ENCODE results near the gene SLC7A14.

SLC7A14 gene

GRCh38 chr3:170632780-170633179 is 46.9 kb upstream of the SLC7A14 start:
- no peaks in the 10 kb centered on the region for H3K4me1 ChIP-seq (ENCODE audit: insufficient read depth, poor library complexity, severe bottlenecking)
- ATAC-seq (ENCODE audit: low read depth) (0 out of 3 replicates have a peak, but pooled peaks have one; percentile 25), DNase-seq (ENCODE audit: low spot score) (no peak)
- no peaks in the 10 kb centered on the region for H3K27me3 ChIP-seq (ENCODE audit: insufficient read depth, poor library complexity, severe bottlenecking)
- H3K27ac ChIP-seq (ENCODE audit: poor library complexity, severe bottlenecking): no peak overlapping the region
- no peak overlapping the region for H3K4me3 ChIP-seq (ENCODE audit: severe bottlenecking)
- H3K9me3 ChIP-seq (ENCODE audit: severe bottlenecking): no peaks in the 10 kb centered on the region
- no peaks in the 10 kb centered on the region for H3K36me3 ChIP-seq (ENCODE audit: low read depth)
- no peak for TF ChIP-seq CTCF (IDR thresholded peaks at IDR 0.05; ENCODE audit: poor library complexity, severe bottlenecking)

- Histone ChIP-seq H3K36me3 (ENCODE audit: low read depth) (no peaks in the 10 kb centered on the region), H3K4me1 (ENCODE audit: insufficient read depth, poor library complexity, severe bottlenecking) (no peaks in the 10 kb centered on the region), H3K27me3 (ENCODE audit: insufficient read depth, poor library complexity, severe bottlenecking) (no peaks in the 10 kb centered on the region), H3K27ac (ENCODE audit: poor library complexity, severe bottlenecking) (no peak overlapping the region), H3K9me3 (ENCODE audit: severe bottlenecking) (no peaks in the 10 kb centered on the region), H3K4me3 (ENCODE audit: severe bottlenecking) (no peak overlapping the region)
- DNase-seq (ENCODE audit: low spot score): no peak
- no peak for ATAC-seq (ENCODE audit: low read depth)
- TF ChIP-seq CTCF (IDR thresholded peaks at IDR 0.05; ENCODE audit: poor library complexity, severe bottlenecking): no peak
Measured at GRCh38 chr3:170631755-170632488, 46.0 kb upstream of the SLC7A14 start.

- no peaks in the 10 kb centered on the region for H3K9me3 ChIP-seq (ENCODE audit: severe bottlenecking)
- TF ChIP-seq CTCF (IDR thresholded peaks at IDR 0.05; ENCODE audit: poor library complexity, severe bottlenecking): no peak
- H3K27me3 ChIP-seq (ENCODE audit: insufficient read depth, poor library complexity, severe bottlenecking): no peaks in the 10 kb centered on the region
- H3K4me1 ChIP-seq (ENCODE audit: insufficient read depth, poor library complexity, severe bottlenecking): no peaks in the 10 kb centered on the region
- ATAC-seq (ENCODE audit: low read depth) (no peak), DNase-seq (ENCODE audit: low spot score) (no peak)
- no peaks in the 10 kb centered on the region for H3K36me3 ChIP-seq (ENCODE audit: low read depth)
- H3K27ac ChIP-seq (ENCODE audit: poor library complexity, severe bottlenecking): no peak overlapping the region
- H3K4me3 ChIP-seq (ENCODE audit: severe bottlenecking): no peak overlapping the region
Measured at GRCh38 chr3:170623524-170623923, 37.6 kb upstream of the SLC7A14 start.

GRCh38 chr3:170622369-170623159 is 36.7 kb upstream of the SLC7A14 start:
- no peaks in the 10 kb centered on the region for H3K36me3 ChIP-seq (ENCODE audit: low read depth)
- no peak for DNase-seq (ENCODE audit: low spot score)
- no peaks in the 10 kb centered on the region for H3K4me1 ChIP-seq (ENCODE audit: insufficient read depth, poor library complexity, severe bottlenecking)
- no peak for ATAC-seq (ENCODE audit: low read depth)
- H3K9me3 ChIP-seq (ENCODE audit: severe bottlenecking): no peaks in the 10 kb centered on the region
- no peaks in the 10 kb centered on the region for H3K27me3 ChIP-seq (ENCODE audit: insufficient read depth, poor library complexity, severe bottlenecking)
- no peak overlapping the region for H3K27ac ChIP-seq (ENCODE audit: poor library complexity, severe bottlenecking)
- no peak for TF ChIP-seq CTCF (IDR thresholded peaks at IDR 0.05; ENCODE audit: poor library complexity, severe bottlenecking)
- H3K4me3 ChIP-seq (ENCODE audit: severe bottlenecking): no peak overlapping the region

All from RWPE2 (cell line).